Astrocyte (in vitro differentiated cells and primary cell): Measurements from ENCODE around the gene MYO3B. TPM values are rescaled to one million over a fixed set of nuclear protein-coding genes. Genes with fewer than 3 reads are reported as not detected.

Source experiments
- DNase-seq: peaks from one replicate; pipeline ENCODE4 v3.0.0-alpha.2; 2010; ENCODE audit warnings: low read depth
- FAIRE-seq: peaks from 2 replicates; lab custom pipeline; 2011; peaks lifted over from hg19 to GRCh38; lab: Jason Lieb, UNC
- H2AFZ ChIP-seq: 2 replicates; pipeline ENCODE4 v1.6.0; 2012; ENCODE audit warnings: low read depth, low read length, inconsistent platforms
- H3K27ac ChIP-seq: 2 replicates; pipeline ENCODE4 v1.5.1; 2011; ENCODE audit warnings: low read depth, low read length, inconsistent platforms
- H3K27me3 ChIP-seq: 2 replicates; pipeline ENCODE4 v1.6.0; 2011; ENCODE audit warnings: low read length, inconsistent platforms; ENCODE audit not compliant: insufficient read depth
- H3K36me3 ChIP-seq: 2 replicates; pipeline ENCODE4 v1.5.1; 2011; ENCODE audit warnings: low read length, inconsistent platforms; ENCODE audit not compliant: insufficient read depth
- H3K4me1 ChIP-seq: 2 replicates; pipeline ENCODE4 v1.5.1; 2011; ENCODE audit warnings: low read length, inconsistent platforms; ENCODE audit not compliant: insufficient read depth
- H3K4me2 ChIP-seq: 2 replicates; pipeline ENCODE4 v1.6.0; 2012; ENCODE audit warnings: low read length, inconsistent platforms
- H3K4me3 ChIP-seq: 2 replicates; pipeline ENCODE4 v1.5.1; 2011; ENCODE audit warnings: low read depth, mild to moderate bottlenecking, low read length, inconsistent platforms; ENCODE audit not compliant: insufficient read depth
- H3K79me2 ChIP-seq: 2 replicates; pipeline ENCODE4 v1.6.0; 2012; ENCODE audit warnings: mild to moderate bottlenecking, low read length, inconsistent platforms; ENCODE audit not compliant: insufficient read depth
- H3K9ac ChIP-seq: 2 replicates; pipeline ENCODE4 v1.6.0; 2012; ENCODE audit warnings: mild to moderate bottlenecking, low read length, inconsistent platforms
- H3K9me3 ChIP-seq: 2 replicates; pipeline ENCODE4 v1.5.1; 2012; ENCODE audit warnings: low read depth, mild to moderate bottlenecking, low read length, inconsistent platforms; ENCODE audit not compliant: insufficient read depth
- H4K20me1 ChIP-seq: 2 replicates; pipeline ENCODE4 v1.6.0; 2012; ENCODE audit warnings: low read length, inconsistent platforms; ENCODE audit not compliant: insufficient read depth
- H3K27ac Mint-ChIP-seq: one replicate; pipeline ENCODE4 v1.8.0; 2021; ENCODE audit warnings: mild to moderate bottlenecking, mixed read lengths; ENCODE audit not compliant: unreplicated experiment
- H3K27me3 Mint-ChIP-seq: one replicate; pipeline ENCODE4 v1.8.0; 2021; ENCODE audit warnings: low read depth, mixed read lengths; ENCODE audit not compliant: unreplicated experiment
- H3K36me3 Mint-ChIP-seq: one replicate; pipeline ENCODE4 v1.8.0; 2021; ENCODE audit warnings: low read depth, mixed read lengths; ENCODE audit not compliant: unreplicated experiment
- H3K4me1 Mint-ChIP-seq: one replicate; pipeline ENCODE4 v1.8.0; 2021; ENCODE audit warnings: low read depth, mixed read lengths; ENCODE audit not compliant: unreplicated experiment
- H3K4me3 Mint-ChIP-seq: one replicate; pipeline ENCODE4 v1.8.0; 2021; ENCODE audit warnings: mild to moderate bottlenecking, moderate library complexity, mixed read lengths; ENCODE audit not compliant: unreplicated experiment
- H3K9me3 Mint-ChIP-seq: one replicate; pipeline ENCODE4 v1.8.0; 2021; ENCODE audit warnings: mild to moderate bottlenecking, mixed read lengths; ENCODE audit not compliant: unreplicated experiment
- EZH2 ChIP-seq: IDR thresholded peaks from 2 replicates; pipeline ENCODE4 v1.6.1; 2012; ENCODE audit warnings: mild to moderate bottlenecking, low read length, inconsistent platforms; ENCODE audit not compliant: insufficient read depth
- total RNA-seq: library from RNA; stranded (reverse); gene quantifications from 2 replicates; pipeline ENCODE4 v1.2.1, GENCODE V29; 2021
- TF ChIP-seq, protein P1 (sequence below): IDR thresholded peaks from 2 replicates; pipeline ENCODE4 v1.5.1; 2011; ENCODE audit warnings: low read depth, mild to moderate bottlenecking, inconsistent platforms, low read length, moderate library complexity; ENCODE audit not compliant: insufficient read depth

MYO3B gene
- total RNA-seq, 1 donor from 2014 or later: not detected

- Histone ChIP-seq H3K9me3 (no peaks in the 10 kb centered on the region), H4K20me1 (no peaks in the 10 kb centered on the region), H3K4me2 (no peak overlapping the region), H2AFZ (no peak overlapping the region), H3K27ac (no peak overlapping the region), H3K27me3 (no peaks in the 10 kb centered on the region), H3K9ac (no peak overlapping the region), H3K4me3 (no peak overlapping the region), H3K4me1 (no peaks in the 10 kb centered on the region), H3K36me3 (no peaks in the 10 kb centered on the region), H3K79me2 (no peaks in the 10 kb centered on the region)
- peaks cover 8% of the 10 kb centered on the region for H3K27me3 Mint-ChIP-seq
- no peak for DNase-seq
- no peaks in the 10 kb centered on the region for H3K4me1 Mint-ChIP-seq
- H3K9me3 Mint-ChIP-seq: no peaks in the 10 kb centered on the region
- no peak for FAIRE-seq
- no peak overlapping the region for H3K4me3 Mint-ChIP-seq
- TF ChIP-seq, protein P1, sequence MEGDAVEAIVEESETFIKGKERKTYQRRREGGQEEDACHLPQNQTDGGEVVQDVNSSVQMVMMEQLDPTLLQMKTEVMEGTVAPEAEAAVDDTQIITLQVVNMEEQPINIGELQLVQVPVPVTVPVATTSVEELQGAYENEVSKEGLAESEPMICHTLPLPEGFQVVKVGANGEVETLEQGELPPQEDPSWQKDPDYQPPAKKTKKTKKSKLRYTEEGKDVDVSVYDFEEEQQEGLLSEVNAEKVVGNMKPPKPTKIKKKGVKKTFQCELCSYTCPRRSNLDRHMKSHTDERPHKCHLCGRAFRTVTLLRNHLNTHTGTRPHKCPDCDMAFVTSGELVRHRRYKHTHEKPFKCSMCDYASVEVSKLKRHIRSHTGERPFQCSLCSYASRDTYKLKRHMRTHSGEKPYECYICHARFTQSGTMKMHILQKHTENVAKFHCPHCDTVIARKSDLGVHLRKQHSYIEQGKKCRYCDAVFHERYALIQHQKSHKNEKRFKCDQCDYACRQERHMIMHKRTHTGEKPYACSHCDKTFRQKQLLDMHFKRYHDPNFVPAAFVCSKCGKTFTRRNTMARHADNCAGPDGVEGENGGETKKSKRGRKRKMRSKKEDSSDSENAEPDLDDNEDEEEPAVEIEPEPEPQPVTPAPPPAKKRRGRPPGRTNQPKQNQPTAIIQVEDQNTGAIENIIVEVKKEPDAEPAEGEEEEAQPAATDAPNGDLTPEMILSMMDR: no peak
- TF ChIP-seq EZH2: no peak
- no peak overlapping the region for H3K27ac Mint-ChIP-seq
- no peaks in the 10 kb centered on the region for H3K36me3 Mint-ChIP-seq
These were observed 501.7 kb downstream of the MYO3B start for GRCh38 chr2:170679607-170680079.

DNA sequence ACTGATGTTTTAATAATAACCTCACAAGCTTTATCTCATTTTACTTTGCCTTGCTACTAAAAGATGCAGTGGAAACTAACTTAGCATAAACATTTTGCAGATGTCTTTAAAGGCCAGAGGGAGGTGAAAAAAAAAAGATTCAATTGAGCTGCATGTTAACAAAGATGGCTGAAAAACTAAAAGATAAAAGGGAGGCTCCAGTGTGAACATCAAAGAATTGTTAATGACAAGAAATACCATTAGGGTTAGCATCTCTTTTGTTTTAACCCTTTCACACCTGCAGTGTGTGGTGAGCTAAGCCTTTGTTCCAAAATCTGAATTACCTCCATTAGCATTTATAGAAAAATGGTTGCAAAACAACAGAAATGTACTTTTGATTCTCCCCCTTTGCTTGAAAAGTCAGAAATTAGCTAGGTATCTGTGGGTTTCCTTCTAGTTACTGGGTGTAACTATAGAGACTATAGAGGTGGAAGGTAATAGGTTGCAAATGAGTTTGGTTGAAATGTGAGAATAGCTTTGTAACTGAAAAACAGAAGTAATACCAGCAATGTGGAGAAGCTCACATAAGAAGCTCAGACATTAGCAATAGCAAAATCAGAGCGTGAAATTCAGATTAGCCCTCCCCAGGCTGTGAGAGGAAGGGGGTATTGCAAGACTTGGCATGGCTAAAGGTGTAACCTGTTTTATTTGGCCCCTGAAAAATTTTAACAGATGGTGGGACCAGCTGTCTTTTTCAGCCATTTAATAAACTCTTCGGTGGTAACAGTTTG is 502.4 kb downstream of the MYO3B start:
- Histone ChIP-seq H3K4me2 (no peak overlapping the region), H3K27ac (no peak overlapping the region), H2AFZ (no peak overlapping the region), H3K27me3 (no peaks in the 10 kb centered on the region), H3K79me2 (no peaks in the 10 kb centered on the region), H3K4me3 (no peak overlapping the region), H4K20me1 (no peaks in the 10 kb centered on the region), H3K36me3 (no peaks in the 10 kb centered on the region), H3K9me3 (no peaks in the 10 kb centered on the region), H3K9ac (no peak overlapping the region), H3K4me1 (no peaks in the 10 kb centered on the region)
- H3K27ac Mint-ChIP-seq: no peak overlapping the region
- TF ChIP-seq, protein P1: no peak
- TF ChIP-seq EZH2: no peak
- H3K4me3 Mint-ChIP-seq: no peak overlapping the region
- no peaks in the 10 kb centered on the region for H3K4me1 Mint-ChIP-seq
- DNase-seq: no peak
- no peaks in the 10 kb centered on the region for H3K9me3 Mint-ChIP-seq
- FAIRE-seq: no peak
- peaks cover 6% of the 10 kb centered on the region for H3K27me3 Mint-ChIP-seq
- H3K36me3 Mint-ChIP-seq: no peaks in the 10 kb centered on the region

GRCh38 chr2:170681311-170681710 is 503.4 kb downstream of the MYO3B start:
- DNase-seq (no peak), FAIRE-seq (no peak)
- H2AFZ ChIP-seq: no peak overlapping the region
- no peak overlapping the region for H3K4me3 ChIP-seq
- no peaks in the 10 kb centered on the region for H3K27me3 ChIP-seq
- Mint-ChIP-seq H3K9me3 (no peaks in the 10 kb centered on the region), H3K36me3 (no peaks in the 10 kb centered on the region), H3K4me1 (no peaks in the 10 kb centered on the region), H3K4me3 (no peak overlapping the region), H3K27ac (no peak overlapping the region), H3K27me3 (peaks cover 6% of the 10 kb centered on the region)
- no peak overlapping the region for H3K9ac ChIP-seq
- H3K9me3 ChIP-seq: no peaks in the 10 kb centered on the region
- H3K4me2 ChIP-seq: no peak overlapping the region
- no peaks in the 10 kb centered on the region for H3K36me3 ChIP-seq
- H3K27ac ChIP-seq: no peak overlapping the region
- no peaks in the 10 kb centered on the region for H3K79me2 ChIP-seq
- H3K4me1 ChIP-seq: no peaks in the 10 kb centered on the region
- no peaks in the 10 kb centered on the region for H4K20me1 ChIP-seq
- TF ChIP-seq, protein P1: no peak
